DMS53 treated with DMSO at 0.1 percent for 48 hours (cell line): ENCODE data around the gene RFXANK.
"Not testable (repeated sequence)": the region's sequence is repeated elsewhere in the genome, so short reads cannot be mapped to it uniquely, and the experiment has no call there.

ENCODE experiments used
- DNase-seq: peaks from one replicate; lab custom pipeline; 2025; ENCODE audit not compliant: unreplicated experiment; lab: John Stamatoyannopoulos, UW

The RFXANK gene

DNA sequence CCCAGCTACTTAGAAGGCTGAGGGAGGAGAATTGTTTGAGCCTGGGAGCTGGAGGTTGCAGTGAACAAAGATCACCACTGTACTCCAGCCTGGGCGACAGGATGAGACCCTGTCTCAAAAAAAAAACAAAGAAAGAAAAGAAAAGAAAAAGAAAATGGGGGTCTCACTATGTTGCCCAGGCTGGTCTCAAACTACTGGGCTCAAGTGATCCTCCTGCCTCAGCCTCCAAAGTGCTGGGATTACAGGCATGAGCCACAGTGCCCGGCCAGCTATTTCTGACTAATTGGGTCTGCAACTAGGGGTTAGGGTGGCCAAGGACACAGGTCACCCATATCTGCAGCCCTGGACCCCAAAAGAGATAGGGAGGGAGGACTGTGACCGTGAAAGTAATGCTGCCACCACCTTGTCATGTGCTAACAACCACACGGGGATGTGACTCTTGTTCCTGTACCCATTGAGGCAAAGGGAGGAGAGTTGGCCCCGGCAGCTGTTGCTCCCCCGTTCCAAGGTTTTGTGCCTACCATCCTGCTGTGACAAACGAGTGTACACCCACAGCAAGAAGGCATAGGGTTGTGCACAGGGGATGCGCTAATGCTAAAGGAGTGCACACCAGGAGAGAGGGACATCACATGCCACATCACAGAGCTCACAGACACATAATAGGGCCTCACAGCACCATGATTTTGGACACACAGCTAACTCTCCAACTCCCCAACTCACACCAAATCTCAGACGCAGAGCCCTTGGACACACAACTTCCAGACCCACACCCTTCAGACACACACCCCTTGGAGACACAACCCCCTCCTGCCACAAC, 22.6 kb upstream of the RFXANK start:
- DNase-seq = no peak

DNA sequence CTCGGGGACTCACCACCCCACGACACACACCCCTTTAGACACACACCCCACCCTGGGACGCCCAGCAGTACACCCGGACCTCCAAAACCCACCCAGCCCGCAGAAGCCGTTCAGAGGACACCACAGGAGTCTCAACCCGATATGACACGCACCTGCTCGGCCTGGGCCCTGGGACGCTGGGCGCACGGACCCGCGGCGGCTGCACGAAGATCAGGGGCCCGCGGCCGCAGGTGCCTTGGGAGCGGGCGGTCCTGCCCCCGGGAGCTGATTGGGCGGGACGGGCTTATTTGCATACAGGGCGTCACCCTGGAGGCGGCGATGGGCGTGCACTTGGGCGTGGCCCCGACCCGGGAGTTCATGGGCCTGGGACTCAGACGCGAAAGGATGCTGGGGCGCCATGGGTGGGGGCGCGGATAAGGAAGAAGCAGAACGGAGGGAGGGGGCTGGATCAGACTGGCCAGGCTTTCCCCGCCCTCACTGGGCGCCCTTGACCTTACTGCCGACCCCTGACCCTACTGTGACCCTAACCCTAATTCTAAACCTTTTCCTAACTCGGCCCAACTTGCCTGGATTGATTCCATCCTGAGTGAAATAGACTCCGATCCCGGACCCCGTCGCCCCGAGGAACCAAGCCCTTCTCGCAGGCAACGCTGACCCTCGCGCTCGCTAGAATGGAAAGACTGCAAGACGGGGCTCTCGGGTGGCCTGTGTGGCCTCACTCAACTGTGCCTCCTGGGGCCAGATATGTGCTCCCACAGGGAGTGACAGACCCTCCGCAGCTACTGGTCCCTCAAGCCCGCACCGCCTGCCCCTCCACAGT, 21.8 kb upstream of the RFXANK start, which contains the start of gene MEF2B:
Gene MEF2B (minus strand): TSS at position 211 of the 820 bp plus-strand sequence. CDS start 19,528 bp downstream, outside the sequence.
- DNase-seq = peak; percentile 53

DNA sequence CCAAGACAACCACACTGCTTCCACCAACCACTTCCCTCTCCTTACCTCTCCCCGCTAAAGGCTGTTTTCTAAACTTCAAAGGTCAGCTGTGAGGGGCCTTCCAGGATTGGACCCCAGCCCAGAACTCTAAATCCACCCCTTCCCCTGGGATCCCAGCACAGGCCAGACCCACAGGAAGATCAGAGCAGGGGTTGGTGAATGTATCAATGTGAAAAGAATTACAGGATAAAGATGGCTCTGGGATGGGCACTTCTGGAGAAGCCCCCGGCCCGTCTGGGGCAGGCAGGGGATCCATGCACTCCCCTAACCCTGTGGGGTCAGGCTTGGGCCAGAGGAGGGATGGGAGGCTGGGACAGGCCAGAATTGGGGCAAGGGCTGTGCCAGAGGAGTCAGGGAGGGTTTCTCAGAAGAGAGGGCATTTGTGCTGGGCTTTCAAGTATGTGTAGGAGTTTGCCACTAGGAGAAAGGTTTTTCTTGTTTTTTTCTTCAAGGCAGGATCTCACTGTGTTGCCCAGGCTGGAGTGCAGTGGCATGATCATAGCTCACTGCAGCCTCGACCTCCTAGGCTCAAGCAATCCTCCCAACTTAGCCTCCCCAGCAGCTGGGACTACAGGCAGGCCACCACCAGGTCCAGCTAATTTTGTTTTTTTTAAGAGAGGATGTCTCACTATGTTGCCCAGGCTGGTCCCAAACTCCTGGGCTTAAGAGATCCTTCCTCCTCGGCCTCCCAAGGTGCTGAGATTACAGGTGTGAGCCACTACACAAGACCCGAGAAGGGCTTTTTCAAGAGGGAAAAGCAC, 21.0 kb upstream of the RFXANK start:
- DNase-seq = no peak

DNA sequence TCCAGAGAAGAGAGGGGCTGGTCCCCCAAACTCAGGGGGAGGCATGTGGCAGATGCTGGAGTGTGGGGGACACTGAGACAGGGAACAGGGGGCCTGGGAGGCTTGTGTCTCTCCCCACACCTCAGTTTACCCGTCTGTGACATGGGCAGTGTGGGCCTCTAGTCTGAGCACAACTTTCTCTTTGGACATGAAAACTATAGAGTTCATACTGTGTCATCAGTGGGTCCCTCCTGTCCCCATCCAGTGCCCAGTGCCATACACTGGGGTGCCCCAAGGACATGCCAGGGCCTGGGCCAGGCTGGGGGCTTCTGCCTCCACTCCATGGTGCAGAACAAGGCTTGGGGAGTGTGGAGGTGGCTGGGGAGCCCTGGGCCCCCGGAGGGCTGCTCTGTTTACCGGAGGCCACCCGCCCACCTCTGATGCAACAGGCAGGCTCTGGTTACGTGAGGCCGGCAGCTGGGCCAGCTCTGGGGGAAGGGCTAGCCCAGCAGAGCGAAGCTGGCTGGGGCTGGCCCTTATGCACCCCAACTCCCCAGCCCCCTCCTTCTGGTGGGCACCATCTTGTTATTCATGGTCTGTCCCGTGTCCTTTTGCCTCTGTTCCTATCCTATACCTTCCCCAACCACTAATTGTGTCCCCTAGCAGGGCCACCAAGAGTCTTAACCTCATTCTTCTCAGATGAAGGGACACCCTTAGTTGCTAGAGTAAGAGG, 20.1 kb upstream of the RFXANK start:
- DNase-seq = no peak

DNA sequence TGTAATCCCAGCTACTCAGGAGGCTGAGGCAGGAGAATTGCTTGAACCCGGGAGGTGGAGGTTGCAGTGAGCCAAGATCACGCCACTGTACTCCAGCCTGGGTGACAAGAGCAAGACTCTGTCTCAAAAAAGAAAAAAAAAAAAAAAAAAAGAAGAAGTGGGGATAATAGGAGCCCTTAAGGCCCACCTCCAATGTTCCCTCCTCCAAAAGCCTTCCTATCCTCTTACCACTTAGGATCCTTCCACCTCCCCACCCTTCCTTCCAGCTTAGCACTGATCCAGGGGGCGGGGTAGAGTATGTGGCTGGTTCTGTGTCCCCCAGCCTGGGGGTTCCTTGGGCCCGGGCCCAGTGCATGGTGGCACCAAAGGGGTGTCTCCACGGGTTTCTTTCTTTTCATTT, 18.8 kb upstream of the RFXANK start:
- not testable (repeated sequence) for DNase-seq

DNA sequence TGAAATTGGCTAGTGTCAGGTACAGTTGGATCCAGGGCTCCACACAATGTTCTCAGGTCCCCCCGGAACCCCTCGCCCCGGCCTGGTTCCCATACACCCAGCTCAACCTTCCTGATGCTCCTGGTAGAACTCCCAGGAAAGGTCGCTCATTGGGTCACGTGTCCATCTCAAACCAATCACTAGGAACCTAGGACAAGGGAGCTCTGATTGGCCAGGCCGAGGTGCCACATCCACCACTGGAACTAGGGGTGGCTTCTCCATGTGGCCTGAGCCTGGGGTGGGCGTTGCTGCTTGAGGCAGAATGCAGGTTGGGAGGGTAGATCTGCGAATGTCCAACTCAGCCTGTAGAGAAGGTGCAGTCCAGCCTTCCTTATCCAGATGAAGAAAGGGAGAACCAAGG, 15.1 kb upstream of the RFXANK start:
- no peak for DNase-seq

DNA sequence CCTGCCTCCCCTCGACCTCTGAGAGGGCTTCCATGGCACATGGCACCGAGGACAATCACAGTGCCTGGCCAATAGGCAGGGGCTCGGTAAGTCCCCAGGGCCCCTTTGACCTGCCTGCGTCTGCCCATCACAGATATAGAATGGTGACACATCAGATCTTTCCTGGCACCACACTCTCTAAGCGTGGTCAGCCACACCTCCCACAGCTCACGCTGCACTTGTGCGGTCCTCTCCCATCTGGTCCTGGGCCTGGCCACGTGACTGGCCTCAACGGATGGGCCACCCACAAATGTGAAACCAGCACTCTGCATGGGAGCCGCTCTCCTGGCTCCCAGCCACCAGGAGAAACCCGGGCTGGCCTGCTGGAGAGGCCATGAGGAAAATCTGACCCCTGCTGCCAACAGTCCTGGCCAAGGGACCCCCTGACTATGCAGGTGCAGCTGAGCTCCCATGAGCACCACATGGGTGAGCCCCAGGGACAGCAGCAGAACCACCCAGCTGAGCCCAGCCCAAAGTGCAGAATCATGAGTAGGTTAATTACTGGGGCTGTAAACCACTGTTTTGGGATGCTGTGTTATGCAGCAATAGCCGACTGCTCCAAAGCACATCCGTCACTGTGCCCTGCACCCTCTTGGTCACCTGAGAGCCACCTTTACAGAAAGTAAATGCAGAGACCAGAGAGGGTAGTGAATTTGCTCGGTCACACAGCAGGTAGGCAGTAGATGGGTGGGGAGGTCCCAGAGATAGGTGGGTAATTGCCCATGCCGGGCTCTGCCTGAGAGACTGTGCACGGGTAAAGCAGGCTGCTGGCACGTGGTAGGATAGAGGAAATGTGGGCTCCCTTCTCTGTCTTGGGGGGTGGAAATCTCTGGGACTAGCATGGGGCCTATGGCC, 12.3 kb upstream of the RFXANK start:
- DNase-seq = no peak

DNA sequence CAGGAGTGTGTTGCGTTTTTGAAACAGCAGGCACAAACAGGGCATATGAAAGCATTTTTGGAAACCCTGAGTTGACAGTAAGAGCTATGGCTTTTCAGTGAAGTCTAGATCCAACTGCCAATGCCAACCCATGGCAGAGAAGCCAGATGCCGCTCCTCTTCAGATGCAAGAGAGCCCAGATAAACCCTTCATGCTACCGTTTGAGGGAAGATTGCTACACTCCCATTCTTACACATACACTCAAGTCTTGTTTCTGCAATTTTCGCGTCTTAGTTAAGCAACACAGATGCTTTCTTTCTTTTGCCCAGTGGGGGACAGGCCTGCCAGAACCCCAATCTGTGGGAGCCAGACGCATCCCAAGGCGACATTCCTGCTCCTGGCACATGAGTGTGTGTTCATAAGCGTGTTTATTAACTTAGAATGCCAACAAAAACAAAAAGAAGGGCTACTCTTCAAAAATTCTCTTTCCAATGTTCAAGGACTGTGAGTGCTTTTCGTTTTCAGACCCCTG, 10.5 kb upstream of the RFXANK start:
- DNase-seq = no peak

DNA sequence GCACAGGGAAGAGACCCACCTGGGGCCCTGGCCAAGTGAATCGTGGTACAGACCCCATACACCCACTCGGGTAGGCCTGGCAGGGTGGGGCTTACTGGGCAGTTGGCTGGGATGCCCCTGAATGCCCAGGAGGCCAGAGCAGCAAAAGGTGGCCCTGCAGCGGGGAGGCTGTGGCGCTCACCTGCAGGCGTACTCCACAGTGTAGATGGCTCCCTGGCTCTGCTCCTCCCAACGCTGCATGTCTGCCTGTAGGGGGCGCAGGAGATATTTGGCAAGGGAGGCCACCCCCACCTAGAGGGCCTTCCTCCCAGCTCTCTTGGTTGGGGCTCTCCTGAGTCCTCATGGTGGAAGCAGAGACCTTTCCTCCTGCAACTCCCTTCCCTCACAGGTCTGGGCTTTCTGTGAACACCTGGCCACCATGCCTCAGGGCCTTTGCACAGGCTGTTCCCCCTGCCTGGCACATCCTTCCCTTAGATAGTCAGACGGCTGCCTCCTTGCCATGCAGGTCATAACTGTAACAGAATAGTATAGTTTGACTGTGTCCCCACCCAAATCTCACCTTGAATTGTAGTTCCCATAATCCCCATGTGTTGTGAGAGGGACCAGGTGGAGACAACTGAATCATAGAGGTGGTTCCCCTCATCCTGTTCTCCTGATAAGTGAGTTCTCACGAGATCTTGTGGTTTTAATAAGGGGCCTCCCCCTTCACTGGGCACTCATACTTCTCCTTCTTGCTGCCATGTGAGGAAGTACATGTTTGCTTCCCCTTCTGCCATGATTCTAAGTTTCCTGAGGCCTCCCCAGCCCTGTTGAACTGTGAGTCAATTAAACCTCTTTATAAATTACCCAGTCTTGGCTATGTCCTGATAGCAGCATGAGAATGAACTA, 6.0 kb upstream of the RFXANK start:
- DNase-seq = peak; percentile 9

DNA sequence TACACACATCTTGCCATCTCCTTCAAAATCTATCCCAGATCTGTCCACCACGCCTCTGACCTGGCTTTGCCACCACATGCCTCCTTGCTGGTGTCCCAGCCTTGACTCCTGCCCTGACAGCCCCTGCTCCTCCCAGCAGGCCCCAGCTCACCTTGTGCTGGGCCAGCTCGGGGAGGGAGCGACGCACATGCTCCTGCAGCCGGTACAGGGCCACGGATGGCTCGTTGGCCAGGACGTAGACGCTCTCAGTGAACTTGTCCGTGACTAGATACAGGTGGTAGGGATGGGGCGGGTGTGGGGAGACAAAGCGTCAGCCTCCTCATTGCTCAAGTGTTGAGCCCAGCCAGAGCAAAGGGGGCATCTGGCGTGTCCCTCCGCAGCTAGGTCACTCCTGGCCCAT, 5.3 kb upstream of the RFXANK start:
- DNase-seq = no peak

DNA sequence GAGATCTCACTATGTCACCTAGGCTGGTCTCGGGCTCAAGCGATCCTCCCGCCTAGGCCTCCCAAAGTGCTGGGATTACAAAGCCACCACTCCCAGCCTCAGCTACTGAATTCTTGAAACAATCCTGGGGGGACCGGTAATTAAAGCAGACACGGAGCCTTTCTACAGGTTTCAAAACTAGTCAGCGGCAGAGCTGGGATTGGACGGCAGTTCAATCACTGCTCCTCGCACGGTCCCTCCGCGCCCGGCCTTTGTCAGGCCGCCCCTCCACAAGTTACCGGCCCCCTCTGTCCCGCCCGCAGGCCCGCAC, 335 bp upstream of the RFXANK start:
- no peak for DNase-seq

DNA sequence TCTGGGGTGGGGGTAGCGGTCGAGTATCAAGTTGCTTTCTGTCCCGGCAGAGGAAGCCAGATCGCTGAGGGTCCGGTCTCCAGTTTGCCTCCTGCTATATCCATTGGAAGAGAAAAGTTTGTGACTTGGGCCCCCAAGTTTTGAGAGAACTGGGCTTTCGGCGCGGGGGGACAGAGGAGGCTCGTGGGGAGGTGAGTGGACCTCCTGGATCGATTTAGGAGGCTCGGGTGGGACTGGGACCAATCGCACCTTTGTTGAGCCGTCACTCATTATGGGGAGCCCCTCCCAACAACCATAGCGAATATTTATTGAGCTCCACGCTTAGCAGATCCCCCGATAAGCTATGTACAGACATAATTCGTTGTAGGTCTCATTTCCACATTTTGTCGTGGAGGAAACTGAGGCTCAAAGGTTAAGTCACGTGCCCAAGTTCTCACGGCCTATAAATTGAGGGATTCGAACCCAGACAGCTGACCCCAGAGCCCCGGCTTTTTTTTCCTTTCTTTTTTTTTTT, 909 bp downstream of the RFXANK start:
- DNase-seq = no peak

DNA sequence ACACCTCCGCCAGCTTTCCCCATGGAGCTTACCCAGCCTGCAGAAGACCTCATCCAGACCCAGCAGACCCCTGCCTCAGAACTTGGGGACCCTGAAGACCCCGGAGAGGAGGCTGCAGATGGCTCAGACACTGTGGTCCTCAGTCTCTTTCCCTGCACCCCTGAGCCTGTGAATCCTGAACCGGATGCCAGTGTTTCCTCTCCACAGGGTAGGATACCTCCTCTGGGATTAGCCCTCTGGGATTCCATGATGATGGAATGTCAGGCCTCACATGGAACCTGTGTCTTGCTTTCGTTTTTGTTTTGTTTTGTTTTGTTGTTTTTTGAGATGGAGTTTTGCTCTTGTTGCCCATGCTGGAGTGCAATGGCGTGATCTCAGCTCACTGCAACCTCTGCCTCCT, 1.9 kb downstream of the RFXANK start:
- no peak for DNase-seq

DNA sequence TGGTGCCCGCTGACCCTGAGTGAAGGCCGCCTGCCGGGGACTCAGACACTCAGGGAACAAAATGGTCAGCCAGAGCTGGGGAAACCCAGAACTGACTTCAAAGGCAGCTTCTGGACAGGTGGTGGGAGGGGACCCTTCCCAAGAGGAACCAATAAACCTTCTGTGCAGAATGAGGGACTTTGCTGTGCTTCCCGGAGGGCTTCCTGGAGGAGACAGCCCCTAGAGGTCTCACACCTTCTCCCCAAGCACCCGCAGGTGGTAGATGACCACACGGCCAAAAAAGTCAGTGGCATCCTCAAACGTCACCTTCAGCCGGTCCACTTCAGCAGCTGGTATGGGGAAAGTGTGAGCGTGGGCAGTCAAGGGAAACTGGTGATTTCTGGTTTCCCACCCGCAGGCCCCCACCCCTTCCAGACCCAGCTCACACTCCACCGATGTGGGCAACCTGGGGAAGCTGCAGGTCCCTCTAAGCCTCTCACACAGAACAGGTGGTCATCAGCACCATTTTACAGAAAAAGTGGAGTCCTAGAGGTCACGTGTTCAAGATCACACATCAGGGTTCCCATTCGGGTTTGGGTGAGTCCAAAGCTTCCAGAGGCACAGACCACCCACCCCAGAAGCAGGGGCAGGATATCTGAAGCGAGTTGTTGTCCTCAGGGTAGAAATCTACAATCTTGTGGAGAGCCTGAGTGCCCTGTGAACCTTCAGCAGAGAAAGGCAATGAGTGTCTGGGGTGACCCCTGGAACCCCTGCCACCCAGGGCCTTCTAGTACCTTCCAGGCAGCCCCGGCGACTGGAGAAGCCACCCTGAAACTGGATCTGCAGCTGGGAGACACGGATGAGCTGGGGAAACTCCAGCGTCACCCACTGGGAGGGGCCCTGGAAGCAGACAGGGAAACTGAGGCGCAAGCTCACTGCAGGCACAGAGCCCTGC, 9.9 kb downstream of the RFXANK start:
- DNase-seq = no peak

DNA sequence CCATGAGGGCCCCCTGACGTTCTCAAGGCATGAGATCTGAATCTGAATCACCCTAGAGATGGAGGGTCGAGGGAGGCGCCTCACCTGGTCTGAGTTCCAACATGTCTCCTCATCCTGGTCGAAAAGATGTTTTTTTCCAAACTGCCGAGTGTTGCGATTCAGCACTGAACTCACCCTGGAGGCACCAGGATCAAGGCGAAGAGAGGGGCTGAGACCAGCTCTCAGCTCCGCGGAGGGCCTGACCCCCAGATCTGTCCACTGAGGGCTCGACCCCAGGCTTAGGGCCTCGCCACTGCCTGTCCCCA, 10.6 kb downstream of the RFXANK start:
- DNase-seq = no peak

DNA sequence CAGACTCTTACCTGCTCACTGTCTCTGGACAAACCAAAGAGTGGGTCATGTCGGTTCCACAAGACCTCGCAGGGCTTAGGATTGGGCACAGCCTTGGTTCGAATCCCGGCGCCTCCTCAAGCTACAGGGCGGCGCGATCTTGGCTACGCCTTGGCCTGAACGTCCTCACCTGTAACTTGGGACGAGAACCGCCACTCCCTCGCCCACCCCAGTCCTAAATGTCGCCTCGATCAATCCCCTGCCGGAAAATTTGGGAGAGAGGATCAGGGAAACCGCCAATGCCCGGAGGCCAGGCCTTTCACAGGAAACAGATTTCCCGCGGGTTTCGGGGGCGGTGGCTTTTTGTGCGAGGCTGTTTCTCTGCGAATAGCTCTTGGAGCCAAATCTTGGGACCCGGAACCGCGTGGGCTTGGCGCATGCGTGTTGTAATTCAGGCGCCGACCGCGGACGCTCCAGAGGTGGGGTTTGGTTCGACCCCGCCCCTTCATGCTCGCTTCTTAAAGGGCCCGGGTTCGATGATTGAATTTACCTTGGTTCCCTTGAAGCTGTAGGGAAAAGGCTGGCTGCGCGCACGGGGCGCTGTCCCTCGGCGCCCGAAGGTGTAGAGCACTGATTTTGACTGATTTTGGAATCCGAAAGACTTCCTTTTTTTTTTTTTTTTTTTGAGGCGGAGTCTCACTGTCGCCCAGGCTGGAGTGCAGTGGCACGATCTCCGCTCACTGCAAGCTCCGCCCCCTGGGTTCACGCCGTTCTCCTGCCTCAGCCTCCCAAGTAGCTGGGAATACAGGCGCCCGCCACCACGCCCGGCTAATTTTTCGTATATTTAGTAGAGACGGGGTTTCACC, 11.2 kb downstream of the RFXANK start, which contains the start of gene NR2C2AP:
Gene NR2C2AP (minus strand): TSS at position 403 of the 845 bp plus-strand sequence. CDS start 354 bp downstream, at position 49.
- peak; percentile 71 for DNase-seq

DNA sequence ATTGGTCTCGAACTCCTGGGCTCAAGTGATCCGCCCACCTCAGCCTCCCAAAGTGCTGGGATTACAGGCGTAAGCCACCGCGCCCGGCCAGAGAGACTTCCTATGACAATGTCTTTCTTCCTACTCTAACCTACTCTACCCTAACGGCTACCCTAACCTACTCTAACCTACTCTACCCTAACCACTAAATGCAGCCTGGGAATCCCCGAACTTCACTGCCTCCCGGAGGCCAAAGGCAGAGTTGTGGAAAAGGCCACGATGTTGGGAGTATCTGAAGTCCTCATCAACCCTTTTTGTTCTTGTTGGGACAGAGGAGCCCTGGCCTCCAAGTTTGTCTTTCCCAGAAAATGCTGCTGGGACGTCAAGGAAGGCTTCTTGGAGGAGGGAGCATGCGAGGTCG, 12.1 kb downstream of the RFXANK start:
- no peak for DNase-seq
